HUES64 (cell line): ENCODE results near the gene KIAA0232.
"Not testable (repeated sequence)": the region's sequence is repeated elsewhere in the genome, so short reads cannot be mapped to it uniquely, and the experiment has no call there.

ENCODE experiments used
- H3K27ac ChIP-seq: 2 replicates; pipeline ENCODE4 v1.7.0; 2013; ENCODE audit warnings: low read depth, low read length, inconsistent platforms
- H3K27me3 ChIP-seq: 2 replicates; pipeline ENCODE4 v1.6.1; 2013; ENCODE audit warnings: mild to moderate bottlenecking, low read length; ENCODE audit not compliant: insufficient read depth
- H3K36me3 ChIP-seq: 2 replicates; pipeline ENCODE4 v1.6.1; 2013; ENCODE audit warnings: mild to moderate bottlenecking, low read length; ENCODE audit not compliant: insufficient read depth
- H3K4me1 ChIP-seq: 2 replicates; pipeline ENCODE4 v1.6.1; 2013; ENCODE audit warnings: mild to moderate bottlenecking, low read length, moderate library complexity; ENCODE audit not compliant: insufficient read depth
- H3K4me3 ChIP-seq: 2 replicates; pipeline ENCODE4 v1.5.1; 2013; ENCODE audit warnings: mild to moderate bottlenecking, low read length, moderate library complexity
- H3K9ac ChIP-seq: 2 replicates; pipeline ENCODE4 v1.6.1; 2013; ENCODE audit warnings: mild to moderate bottlenecking, low read depth, low read length
- H3K9me3 ChIP-seq: 2 replicates; pipeline ENCODE4 v1.6.1; 2013; ENCODE audit warnings: low read depth, low read length; ENCODE audit not compliant: insufficient read depth
- WGBS: fragments of 150-250, 120-280 bp; methylation state at CpG from one replicate; pipeline ENCODE4 v1.1.7; 2013; ENCODE audit warnings: missing lambda C conversion rate; 5-methylcytosine and 5-hydroxymethylcytosine counted together

Gene KIAA0232

DNA sequence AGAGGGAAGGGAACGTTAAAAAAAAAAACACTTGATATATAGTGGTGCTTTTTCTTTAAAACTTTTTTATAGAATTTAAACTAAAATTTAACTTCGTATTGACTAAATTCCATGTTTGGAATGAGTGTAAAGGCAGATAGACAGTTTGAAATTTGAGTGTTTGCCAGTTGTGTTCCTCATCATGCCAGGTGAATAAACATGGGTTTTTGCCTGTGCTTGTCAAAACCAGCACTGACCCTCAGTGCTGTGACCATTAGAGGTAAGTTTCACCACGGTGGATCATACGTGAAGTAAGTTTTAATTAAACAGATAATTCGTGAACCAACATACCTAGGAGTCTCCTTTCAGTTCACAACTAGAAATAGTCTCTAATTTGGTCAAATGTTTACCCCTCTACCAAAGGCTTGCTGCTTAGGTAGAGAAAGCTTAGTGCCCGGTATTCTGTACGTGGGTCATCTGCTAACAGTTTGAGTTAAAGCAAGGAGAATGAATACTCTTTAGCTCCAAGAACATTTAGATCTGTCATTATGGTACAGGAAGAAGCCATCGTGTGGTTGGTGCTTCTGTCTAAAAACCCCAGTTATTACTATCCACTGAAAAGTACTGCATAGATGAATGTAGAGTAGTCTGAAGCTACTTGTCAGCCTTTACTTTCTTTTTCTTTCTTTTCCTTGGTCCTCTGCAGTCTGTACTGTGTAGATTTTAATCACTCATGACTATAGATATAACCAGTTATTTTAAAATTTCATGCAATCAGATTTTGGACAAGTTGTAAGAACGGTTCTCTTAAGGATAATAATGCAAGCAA is 32.7 kb downstream of the KIAA0232 start:
- Histone ChIP-seq H3K27ac (no peak overlapping the region), H3K27me3 (no peaks in the 10 kb centered on the region), H3K9ac (no peak overlapping the region), H3K4me1 (peaks cover 4% of the 10 kb centered on the region; the same call in 1 of the 2 replicates), H3K4me3 (no peak overlapping the region), H3K36me3 (peaks cover 11% of the 10 kb centered on the region), H3K9me3 (peaks cover 20% of the 10 kb centered on the region)
- WGBS = 96% methylated on average over 8 of the region's 9 CpGs

DNA sequence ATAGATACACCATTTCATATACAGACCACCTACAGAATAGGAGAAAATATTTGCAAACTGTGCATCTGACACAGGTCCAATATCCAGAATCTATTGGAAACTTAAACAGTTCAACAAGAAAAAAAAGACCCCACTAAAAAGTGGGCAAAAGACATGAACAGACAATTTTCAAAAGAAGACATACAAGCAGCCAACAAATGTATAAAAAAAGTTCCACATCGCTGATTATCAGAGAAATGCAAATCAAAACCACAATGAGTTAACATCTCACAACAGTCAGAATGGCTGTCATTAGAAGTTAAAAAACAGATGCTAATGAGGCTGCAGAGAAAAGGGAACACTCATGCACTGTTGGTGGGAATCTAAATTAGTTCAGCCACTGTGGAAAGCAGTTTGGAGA is 36.8 kb downstream of the KIAA0232 start:
- H3K9ac ChIP-seq = no peak overlapping the region
- H3K4me1 ChIP-seq = no peaks in the 10 kb centered on the region
- no peak overlapping the region for H3K27ac ChIP-seq
- WGBS = 93% methylated on average over 1 of the region's 1 CpG
- peaks cover 17% of the 10 kb centered on the region for H3K36me3 ChIP-seq
- peaks cover 35% of the 10 kb centered on the region for H3K9me3 ChIP-seq
- no peak overlapping the region for H3K4me3 ChIP-seq
- no peaks in the 10 kb centered on the region for H3K27me3 ChIP-seq

DNA sequence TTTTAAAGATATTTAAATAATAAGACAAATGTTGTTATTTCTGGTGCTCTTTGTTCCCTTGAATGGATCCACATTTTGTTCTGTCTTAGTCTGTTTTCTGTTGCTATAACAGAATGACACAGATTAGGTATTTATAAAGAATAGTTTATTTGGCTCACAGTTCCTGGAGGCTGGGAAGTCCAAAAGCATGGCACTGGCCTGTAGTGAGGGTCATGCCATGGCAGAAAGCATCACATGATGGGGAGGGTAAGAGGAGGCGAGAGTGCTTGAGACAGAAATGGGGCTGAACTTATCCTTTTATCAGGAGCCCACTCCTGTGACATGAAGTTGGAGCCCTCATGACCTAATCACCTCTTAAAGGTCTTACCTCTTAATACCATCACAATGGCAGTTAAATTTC is 38.2 kb downstream of the KIAA0232 start:
- Histone ChIP-seq H3K9ac (no peak overlapping the region), H3K4me3 (no peak overlapping the region), H3K9me3 (peaks cover 35% of the 10 kb centered on the region), H3K4me1 (no peaks in the 10 kb centered on the region), H3K27ac (no peak overlapping the region), H3K36me3 (peaks cover 31% of the 10 kb centered on the region), H3K27me3 (no peaks in the 10 kb centered on the region)
- WGBS = 88% methylated on average over 1 of the region's 1 CpG

DNA sequence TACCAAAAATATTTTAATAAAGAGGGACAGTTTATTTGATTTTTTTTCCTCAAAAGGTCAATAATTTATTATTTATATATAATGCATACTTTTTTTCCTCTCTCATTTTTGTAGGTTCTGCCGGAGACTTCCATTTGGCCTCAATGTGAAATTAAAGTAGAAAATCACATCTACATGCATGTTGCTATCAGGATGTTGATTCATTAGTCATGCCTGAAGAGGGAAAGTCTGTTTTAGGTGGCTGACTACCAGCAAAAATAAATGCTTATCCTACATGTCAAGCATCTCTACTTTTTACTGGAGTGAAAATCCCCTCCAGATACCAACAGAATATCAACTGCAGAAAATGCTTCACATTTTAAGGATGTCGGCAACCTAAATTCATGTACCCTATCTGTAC is 41.5 kb downstream of the KIAA0232 start:
- 100% methylated on average over 1 of the region's 2 CpGs for WGBS
- no peaks in the 10 kb centered on the region for H3K27me3 ChIP-seq
- H3K9me3 ChIP-seq = peaks cover 26% of the 10 kb centered on the region
- H3K27ac ChIP-seq = no peak overlapping the region
- H3K36me3 ChIP-seq = peaks cover 56% of the 10 kb centered on the region
- no peak overlapping the region for H3K4me3 ChIP-seq
- H3K9ac ChIP-seq = no peak overlapping the region
- H3K4me1 ChIP-seq = no peaks in the 10 kb centered on the region

DNA sequence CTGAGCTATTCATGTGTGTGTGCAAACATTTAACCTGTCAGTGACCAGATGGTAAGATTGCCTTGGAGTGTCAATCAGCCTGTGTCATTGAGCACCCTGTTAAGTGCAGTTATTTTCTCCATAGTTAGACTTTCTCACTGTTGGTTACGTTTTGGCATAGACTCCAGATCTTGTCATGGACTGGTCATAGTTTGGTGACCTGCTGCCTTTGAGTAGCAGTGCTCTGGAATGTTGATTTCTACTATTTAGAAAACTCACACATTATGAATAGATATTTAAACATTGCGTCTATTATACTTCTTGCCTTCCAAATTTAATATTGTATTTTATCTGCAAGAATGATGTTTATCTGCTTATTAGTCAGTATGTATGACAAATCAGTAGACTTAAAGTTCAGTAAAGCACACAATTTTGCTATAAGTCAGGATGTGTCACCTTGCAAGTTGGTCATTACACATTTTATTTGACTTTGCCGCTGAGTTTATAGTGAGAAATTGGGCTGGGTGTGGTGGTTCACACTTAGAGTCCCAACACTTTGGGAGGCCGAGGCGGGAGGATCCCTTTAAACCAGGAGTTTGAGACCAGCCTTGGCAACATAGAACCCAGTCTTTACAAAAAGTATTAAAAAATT is 42.4 kb downstream of the KIAA0232 start:
- Histone ChIP-seq H3K27me3 (no peaks in the 10 kb centered on the region), H3K9ac (no peak overlapping the region), H3K27ac (no peak overlapping the region), H3K36me3 (peaks cover 57% of the 10 kb centered on the region), H3K4me1 (no peaks in the 10 kb centered on the region), H3K9me3 (peaks cover 18% of the 10 kb centered on the region), H3K4me3 (no peak overlapping the region)
- 97% methylated on average over 4 of the region's 5 CpGs for WGBS

DNA sequence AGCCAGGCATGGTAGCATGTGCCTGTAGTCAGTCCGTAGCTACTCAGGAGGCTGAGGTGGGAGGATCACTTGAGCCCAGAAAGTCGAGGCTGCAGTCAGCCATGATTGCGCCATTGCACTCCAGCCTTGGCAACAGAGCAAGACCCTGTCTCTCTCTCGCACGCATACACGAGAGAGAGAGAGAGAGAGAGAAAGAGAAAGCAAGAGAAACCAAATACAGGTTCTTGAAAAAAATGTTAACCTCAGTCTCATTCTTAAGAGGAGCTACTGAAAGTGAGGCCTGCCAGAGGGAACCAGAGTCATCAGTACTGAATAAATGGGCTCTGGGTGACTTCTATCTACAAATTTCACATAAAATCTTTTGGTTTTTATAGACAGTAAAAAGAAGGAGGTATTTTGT is 42.9 kb downstream of the KIAA0232 start:
- Histone ChIP-seq H3K27ac (no peak overlapping the region), H3K9ac (no peak overlapping the region), H3K4me3 (no peak overlapping the region), H3K4me1 (no peaks in the 10 kb centered on the region), H3K9me3 (peaks cover 13% of the 10 kb centered on the region), H3K36me3 (peaks cover 58% of the 10 kb centered on the region), H3K27me3 (no peaks in the 10 kb centered on the region)
- WGBS = 87% methylated on average over 6 of the region's 6 CpGs

DNA sequence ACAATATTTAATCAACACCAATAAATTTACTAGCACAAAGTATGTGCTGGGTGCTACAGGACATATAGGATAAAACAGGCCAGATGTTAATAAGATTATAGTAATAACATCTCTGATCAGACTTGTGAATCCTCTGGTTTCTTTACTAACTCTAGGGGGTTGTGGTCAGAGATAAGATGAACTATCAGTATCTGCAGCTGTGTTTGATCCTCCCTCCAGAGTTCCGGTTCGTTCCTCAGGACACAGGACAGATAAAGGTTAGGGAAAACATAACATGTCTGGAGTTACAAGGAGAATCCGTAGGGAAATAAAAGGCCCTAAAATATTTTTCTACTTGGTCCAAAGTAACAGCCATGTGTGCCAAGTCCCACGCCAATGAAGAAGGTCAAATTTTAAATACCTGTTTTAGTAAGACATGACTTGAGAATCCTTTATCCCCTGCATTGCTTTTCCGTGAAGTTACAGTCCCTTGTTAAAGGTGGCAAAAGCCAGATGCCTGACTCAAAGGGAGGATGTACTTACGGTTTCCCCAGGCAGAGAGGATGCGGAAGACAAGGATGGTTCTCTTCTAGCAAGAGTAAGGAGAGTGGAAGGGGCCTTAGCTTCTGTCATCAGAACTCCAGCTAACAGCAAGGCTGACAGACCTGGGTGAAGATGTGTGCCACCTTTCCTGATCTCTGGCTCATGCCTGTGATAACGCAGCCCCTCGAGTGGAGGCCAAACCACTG is 44.4 kb downstream of the KIAA0232 start:
- peak overlapping the region; percentile 13; the same call in 1 of the 2 replicates for H3K27ac ChIP-seq
- no peaks in the 10 kb centered on the region for H3K27me3 ChIP-seq
- peaks cover 71% of the 10 kb centered on the region for H3K36me3 ChIP-seq
- no peaks in the 10 kb centered on the region for H3K4me1 ChIP-seq
- WGBS = 89% methylated on average over 9 of the region's 9 CpGs
- H3K9ac ChIP-seq = no peak overlapping the region
- H3K9me3 ChIP-seq = no peaks in the 10 kb centered on the region
- no peak overlapping the region for H3K4me3 ChIP-seq

DNA sequence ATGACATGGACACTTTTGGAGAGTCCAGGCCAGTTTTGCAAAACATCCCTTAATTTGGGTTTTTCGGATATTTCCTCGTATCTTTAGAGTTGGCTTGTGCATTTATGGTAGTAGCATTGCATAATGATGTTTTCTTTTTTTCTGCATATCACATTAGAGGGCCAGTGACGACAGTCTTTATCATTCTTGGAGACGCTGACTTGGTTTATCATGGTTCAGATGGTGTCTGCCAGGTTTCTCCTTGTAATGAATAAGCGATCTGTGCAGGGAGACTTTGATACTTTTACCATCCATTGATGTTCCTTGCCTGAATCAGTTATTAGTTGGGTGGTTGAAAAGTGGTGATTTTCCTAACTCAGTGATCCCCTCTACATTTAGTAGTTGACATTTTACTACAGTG is 46.6 kb downstream of the KIAA0232 start:
- Histone ChIP-seq H3K4me1 (no peaks in the 10 kb centered on the region), H3K27ac (no peak overlapping the region), H3K36me3 (peaks cover 67% of the 10 kb centered on the region), H3K27me3 (no peaks in the 10 kb centered on the region), H3K9ac (no peak overlapping the region), H3K4me3 (no peak overlapping the region), H3K9me3 (no peaks in the 10 kb centered on the region)
- WGBS = 92% methylated on average over 5 of the region's 5 CpGs

DNA sequence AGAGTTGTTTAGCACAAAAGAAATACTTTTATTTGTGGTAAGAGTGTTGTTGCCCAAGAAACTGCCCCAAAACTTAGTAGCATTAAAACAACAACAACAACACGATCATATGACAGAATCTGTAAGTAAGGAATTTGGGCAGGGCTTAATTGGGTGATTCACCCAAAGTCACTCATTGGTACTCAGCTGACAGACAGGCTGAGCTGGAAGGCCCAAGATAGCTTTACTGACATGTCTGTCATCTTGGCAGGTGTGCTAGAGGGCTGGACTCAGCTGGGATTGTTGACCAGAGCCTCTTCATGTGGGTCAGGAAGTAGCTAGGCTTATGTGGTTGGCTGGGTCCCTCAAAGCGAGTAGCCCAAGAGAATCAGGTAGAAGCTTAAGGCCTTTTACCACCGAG is 52.3 kb downstream of the KIAA0232 start:
- peaks cover 29% of the 10 kb centered on the region for H3K36me3 ChIP-seq
- WGBS = 93% methylated on average over 3 of the region's 3 CpGs
- no peak overlapping the region for H3K4me3 ChIP-seq
- peaks cover 8% of the 10 kb centered on the region for H3K4me1 ChIP-seq
- H3K9me3 ChIP-seq = peaks cover 5% of the 10 kb centered on the region; the same call in 1 of the 2 replicates
- no peak overlapping the region for H3K27ac ChIP-seq
- H3K27me3 ChIP-seq = no peaks in the 10 kb centered on the region
- no peak overlapping the region for H3K9ac ChIP-seq

DNA sequence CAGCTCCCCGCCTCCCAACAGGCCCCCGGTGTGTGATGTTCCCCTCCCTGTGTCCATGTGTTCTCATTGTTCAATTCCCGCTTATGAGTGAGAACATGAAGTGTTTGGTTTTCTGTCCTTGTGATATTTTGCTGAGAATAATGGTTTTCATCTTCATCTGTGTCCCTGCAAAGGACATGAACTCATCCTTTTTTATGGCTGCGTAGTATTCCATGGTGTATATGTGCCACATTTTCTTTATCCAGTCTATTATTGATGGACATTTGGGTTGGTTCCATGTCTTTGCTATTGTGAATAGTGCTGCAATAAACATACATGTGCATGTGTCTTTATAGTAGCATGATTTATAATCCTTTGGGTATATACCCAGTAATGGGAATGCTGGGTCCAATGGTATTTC is 53.1 kb downstream of the KIAA0232 start:
- WGBS = 95% methylated on average over 4 of the region's 4 CpGs
- not testable (repeated sequence) for H3K9ac ChIP-seq, H3K4me3 ChIP-seq, H3K27ac ChIP-seq, H3K27me3 ChIP-seq, H3K9me3 ChIP-seq
- peaks cover 24% of the 10 kb centered on the region for H3K36me3 ChIP-seq
- H3K4me1 ChIP-seq = peaks cover 14% of the 10 kb centered on the region

DNA sequence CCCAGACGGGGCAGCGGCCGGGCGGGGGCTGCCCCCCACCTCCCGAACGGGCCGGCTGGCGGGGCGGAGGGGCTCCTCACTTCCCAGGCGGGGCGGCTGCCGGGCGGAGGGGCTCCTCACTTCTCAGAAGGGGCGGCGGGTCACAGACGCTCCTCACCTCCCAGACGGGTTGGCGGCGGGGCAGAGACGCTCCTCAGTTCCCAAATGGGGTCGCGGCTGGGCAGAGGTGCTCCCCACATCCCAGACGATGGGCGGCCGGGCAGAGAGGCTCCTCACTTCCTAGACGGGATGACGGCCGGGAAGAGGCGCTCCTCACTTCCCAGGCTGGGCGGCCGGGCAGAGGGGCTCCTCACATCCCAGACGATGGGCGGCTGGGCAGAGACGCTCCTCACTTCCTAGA is 54.6 kb downstream of the KIAA0232 start:
- not testable (repeated sequence) for H3K9ac ChIP-seq, H3K27me3 ChIP-seq, H3K4me3 ChIP-seq, H3K27ac ChIP-seq, H3K9me3 ChIP-seq
- Histone ChIP-seq H3K36me3 (peaks cover 18% of the 10 kb centered on the region), H3K4me1 (peaks cover 14% of the 10 kb centered on the region)
- WGBS = 97% methylated on average over 34 of the region's 34 CpGs
